Activated CD8-positive, alpha-beta memory T cell treated with anti-CD3 and anti-CD28 coated beads, Interleukin-2, amount 10 ng/mL, durations not matched to agents 7 days and 5 days (primary cell): ENCODE results near the gene RCBTB1. TPM values are rescaled to one million over a fixed set of nuclear protein-coding genes. Genes with fewer than 3 reads are reported as not detected.

Experiments
- ATAC-seq: fragments of 150-1000 bp; cut with Tn5 transposase; one replicate; pipeline ENCODE4 v1.10.0; 2021; ENCODE audit warnings: moderate library complexity
- CTCF ChIA-PET: fragments of 350-600 bp; sonication (Branson Sonifier 250); formaldehyde crosslinking; loops from one replicate; lab custom pipeline; 2021; ENCODE audit warnings: antibody characterized with exemption; lab: Charles Lee
- DNase-seq: peaks from one replicate; pipeline ENCODE4 v3.0.0-alpha.2; 2020
- H3K27ac Mint-ChIP-seq: one replicate; pipeline ENCODE4 v1.8.0; 2021; ENCODE audit warnings: mild to moderate bottlenecking, mixed read lengths
- H3K27me3 Mint-ChIP-seq: one replicate; pipeline ENCODE4 v1.8.0; 2021; ENCODE audit warnings: mixed read lengths
- H3K36me3 Mint-ChIP-seq: one replicate; pipeline ENCODE4 v1.8.0; 2021; ENCODE audit warnings: mild to moderate bottlenecking, mixed read lengths
- H3K4me1 Mint-ChIP-seq: one replicate; pipeline ENCODE4 v1.8.0; 2021; ENCODE audit warnings: mixed read lengths
- H3K4me3 Mint-ChIP-seq: one replicate; pipeline ENCODE4 v1.8.0; 2021; ENCODE audit warnings: mild to moderate bottlenecking, moderate library complexity, mixed read lengths
- H3K9me3 Mint-ChIP-seq: one replicate; pipeline ENCODE4 v1.8.0; 2022; ENCODE audit warnings: low read depth, mixed read lengths
- total RNA-seq, 2 experiments: library from RNA; stranded (reverse); gene quantifications; one replicate each; pipeline ENCODE4 v1.2.3, GENCODE V29; 2021

Gene RCBTB1
- total RNA-seq, 2 experiments from 2014 or later: 18.1 to 20.9 TPM

GRCh38 chr13:49539746-49540145 is 45.6 kb downstream of the RCBTB1 start:
- peak overlapping the region; percentile 83 for H3K27ac Mint-ChIP-seq
- CTCF ChIA-PET: interaction anchor here (0.8 to 1.6 kb wide), 4 partner anchors 13 to 238 kb away, joined by 3 to 5 read pairs (median 3); no protein-coding TSS in a partner anchor
- H3K27me3 Mint-ChIP-seq: no peaks in the 10 kb centered on the region
- no peak for ATAC-seq
- H3K36me3 Mint-ChIP-seq: peaks cover 18% of the 10 kb centered on the region
- peaks cover 19% of the 10 kb centered on the region for H3K4me1 Mint-ChIP-seq
- no peak overlapping the region for H3K4me3 Mint-ChIP-seq
- no peak for DNase-seq
- H3K9me3 Mint-ChIP-seq: no peaks in the 10 kb centered on the region

GRCh38 chr13:49539313-49539712 is 46.0 kb downstream of the RCBTB1 start:
- no peaks in the 10 kb centered on the region for H3K27me3 Mint-ChIP-seq
- no peaks in the 10 kb centered on the region for H3K9me3 Mint-ChIP-seq
- DNase-seq (no peak), ATAC-seq (no peak)
- no peak overlapping the region for H3K4me3 Mint-ChIP-seq
- CTCF ChIA-PET: interaction anchor here (0.8 to 1.6 kb wide), 3 partner anchors 13 to 238 kb away, joined by 3 to 5 read pairs (median 3); no protein-coding TSS in a partner anchor
- peaks cover 19% of the 10 kb centered on the region for H3K4me1 Mint-ChIP-seq
- peak overlapping the region; percentile 2 for H3K27ac Mint-ChIP-seq
- peaks cover 20% of the 10 kb centered on the region for H3K36me3 Mint-ChIP-seq

GRCh38 chr13:49538404-49538803 is 47.0 kb downstream of the RCBTB1 start:
- peaks cover 22% of the 10 kb centered on the region for H3K4me1 Mint-ChIP-seq
- ATAC-seq: no peak

GRCh38 chr13:49536144-49536873 is 49.0 kb downstream of the RCBTB1 start:
- Mint-ChIP-seq H3K4me1 (peaks cover 30% of the 10 kb centered on the region), H3K36me3 (peaks cover 34% of the 10 kb centered on the region)
- no peak for ATAC-seq

More at GRCh38 chr13:49538404-49538803, 47.0 kb downstream of the RCBTB1 start:
- no peak for DNase-seq
- peaks cover 28% of the 10 kb centered on the region for H3K36me3 Mint-ChIP-seq
- H3K27ac Mint-ChIP-seq: no peak overlapping the region
- H3K9me3 Mint-ChIP-seq: no peaks in the 10 kb centered on the region
- no peak overlapping the region for H3K4me3 Mint-ChIP-seq
- H3K27me3 Mint-ChIP-seq: no peaks in the 10 kb centered on the region
- CTCF ChIA-PET: interaction anchor here (1.2 kb wide), 1 partner anchor 13 kb away, joined by 3 read pairs; no protein-coding TSS in a partner anchor

DNA sequence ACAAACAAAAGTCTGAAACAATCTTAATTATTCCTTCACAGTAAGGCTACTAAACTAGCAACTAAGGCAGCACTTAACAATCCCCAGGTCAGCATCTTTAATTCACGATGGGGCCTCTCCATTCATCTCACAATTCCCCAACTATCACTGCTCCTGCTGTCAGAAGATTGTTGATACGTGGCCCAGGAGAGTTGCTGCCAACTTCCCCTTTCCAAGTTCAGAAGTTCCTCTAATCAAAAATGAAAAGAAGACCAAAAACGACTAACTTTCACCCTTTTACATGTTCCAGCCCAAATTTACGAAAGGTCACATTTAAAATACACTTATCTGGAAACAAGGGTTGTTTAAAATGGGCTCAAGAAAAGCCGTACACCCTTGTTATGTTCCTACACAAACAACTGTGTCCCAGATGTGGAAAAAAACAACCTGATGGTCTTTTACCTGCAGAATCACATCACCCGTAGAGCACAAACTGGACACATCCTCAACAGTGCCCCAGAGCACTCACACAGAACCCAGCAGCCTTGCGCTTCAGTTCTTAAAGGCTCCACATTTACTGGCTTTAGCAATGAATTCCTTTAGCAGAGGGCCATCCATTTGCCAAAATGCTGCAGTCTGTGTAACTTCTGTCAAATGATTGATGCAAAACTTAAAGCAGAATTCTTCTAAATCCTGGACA is 51.6 kb downstream of the RCBTB1 start:
- ATAC-seq (no peak), DNase-seq (no peak)
- H3K9me3 Mint-ChIP-seq: no peaks in the 10 kb centered on the region
- CTCF ChIA-PET: no interaction called here
- peaks cover 42% of the 10 kb centered on the region for H3K36me3 Mint-ChIP-seq
- peaks cover 13% of the 10 kb centered on the region for H3K4me1 Mint-ChIP-seq
- no peak overlapping the region for H3K27ac Mint-ChIP-seq
- H3K4me3 Mint-ChIP-seq: no peak overlapping the region
- H3K27me3 Mint-ChIP-seq: no peaks in the 10 kb centered on the region

More at GRCh38 chr13:49536144-49536873, 49.0 kb downstream of the RCBTB1 start:
- Mint-ChIP-seq H3K27me3 (no peaks in the 10 kb centered on the region), H3K4me3 (no peak overlapping the region), H3K27ac (no peak overlapping the region), H3K9me3 (no peaks in the 10 kb centered on the region)
- CTCF ChIA-PET: no interaction called here
- no peak for DNase-seq

DNA sequence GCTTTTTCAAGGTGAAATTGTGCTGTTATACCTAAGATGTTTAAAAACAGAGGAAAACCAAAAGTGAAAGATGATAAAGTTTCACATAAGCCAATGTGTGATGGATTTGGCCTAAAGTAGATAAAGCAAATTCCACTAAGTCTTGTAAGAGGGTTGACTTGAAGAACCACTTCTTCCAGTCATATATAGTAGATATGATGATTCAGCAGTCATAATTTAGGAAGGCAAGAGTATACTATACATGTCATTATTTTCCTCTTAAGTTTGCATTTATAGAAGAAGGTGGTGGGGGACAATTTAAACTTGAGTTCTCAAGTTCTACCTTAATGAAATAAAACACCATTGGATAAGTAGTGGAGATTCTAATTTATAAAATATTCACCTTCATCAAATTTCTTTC is 52.3 kb downstream of the RCBTB1 start:
- H3K27me3 Mint-ChIP-seq: no peaks in the 10 kb centered on the region
- CTCF ChIA-PET: interaction anchor here (1.0 kb wide), 1 partner anchor 11 kb away, joined by 3 read pairs; no protein-coding TSS in a partner anchor
- peaks cover 13% of the 10 kb centered on the region for H3K4me1 Mint-ChIP-seq
- H3K36me3 Mint-ChIP-seq: peaks cover 48% of the 10 kb centered on the region
- ATAC-seq: peak; percentile 30
- no peak overlapping the region for H3K4me3 Mint-ChIP-seq
- H3K27ac Mint-ChIP-seq: no peak overlapping the region
- DNase-seq: no peak
- no peaks in the 10 kb centered on the region for H3K9me3 Mint-ChIP-seq

DNA sequence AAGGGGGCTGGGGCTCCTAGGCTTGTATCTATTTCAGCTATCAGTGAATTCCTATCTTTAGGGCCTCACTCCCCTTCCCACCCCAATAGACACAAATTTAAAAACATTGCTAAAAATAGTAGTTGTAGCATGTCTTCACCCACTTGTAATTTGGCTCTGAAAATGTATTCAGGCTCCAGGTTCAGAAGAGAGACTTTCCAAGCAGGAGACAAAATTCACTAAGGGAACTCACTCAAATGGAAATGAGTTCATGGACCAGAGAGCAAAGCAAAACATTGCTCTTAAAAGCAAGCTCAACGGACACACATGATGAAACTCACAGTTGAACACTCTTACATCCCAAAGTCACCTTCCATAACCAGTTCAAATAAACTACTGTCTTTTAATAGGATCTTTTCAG is 52.8 kb downstream of the RCBTB1 start:
- peaks cover 48% of the 10 kb centered on the region for H3K36me3 Mint-ChIP-seq
- H3K27me3 Mint-ChIP-seq: no peaks in the 10 kb centered on the region
- CTCF ChIA-PET: interaction anchor here (1.0 kb wide), 1 partner anchor 10 kb away, joined by 3 read pairs; no protein-coding TSS in a partner anchor
- no peak overlapping the region for H3K4me3 Mint-ChIP-seq
- peaks cover 13% of the 10 kb centered on the region for H3K4me1 Mint-ChIP-seq
- ATAC-seq (no peak), DNase-seq (no peak)
- H3K9me3 Mint-ChIP-seq: no peaks in the 10 kb centered on the region
- no peak overlapping the region for H3K27ac Mint-ChIP-seq

GRCh38 chr13:49530457-49530856 is 54.9 kb downstream of the RCBTB1 start:
- Mint-ChIP-seq H3K4me3 (no peak overlapping the region), H3K27ac (no peak overlapping the region), H3K4me1 (peaks cover 15% of the 10 kb centered on the region), H3K27me3 (no peaks in the 10 kb centered on the region), H3K36me3 (peaks cover 55% of the 10 kb centered on the region), H3K9me3 (no peaks in the 10 kb centered on the region)
- CTCF ChIA-PET: no interaction called here
- ATAC-seq (no peak), DNase-seq (no peak)

DNA sequence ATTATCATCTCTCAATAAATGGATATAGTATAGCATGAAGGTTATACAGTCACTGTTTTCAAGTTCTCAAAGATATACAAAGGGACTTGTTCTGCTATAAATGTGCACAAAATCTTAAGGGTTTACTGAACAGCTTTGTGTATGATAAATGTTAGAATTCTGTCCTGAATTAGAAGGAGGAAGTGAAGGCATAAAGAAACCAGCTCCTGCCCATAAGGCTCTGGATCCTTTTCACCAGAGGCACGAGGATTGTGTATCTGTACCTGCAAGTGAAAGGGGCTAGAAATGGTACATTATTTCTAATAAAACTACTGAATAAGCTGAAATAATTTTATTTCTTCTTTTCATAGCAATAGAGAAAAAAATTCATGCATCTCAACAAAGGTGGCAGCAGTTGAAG is 57.2 kb downstream of the RCBTB1 start:
- peaks cover 18% of the 10 kb centered on the region for H3K4me1 Mint-ChIP-seq
- CTCF ChIA-PET: no interaction called here
- no peaks in the 10 kb centered on the region for H3K27me3 Mint-ChIP-seq
- ATAC-seq: no peak
- DNase-seq: no peak
- H3K27ac Mint-ChIP-seq: no peak overlapping the region
- H3K36me3 Mint-ChIP-seq: peaks cover 53% of the 10 kb centered on the region
- no peaks in the 10 kb centered on the region for H3K9me3 Mint-ChIP-seq
- no peak overlapping the region for H3K4me3 Mint-ChIP-seq

GRCh38 chr13:49527123-49527522 is 58.2 kb downstream of the RCBTB1 start:
- CTCF ChIA-PET: no interaction called here
- DNase-seq (no peak), ATAC-seq (no peak)
- peaks cover 10% of the 10 kb centered on the region for H3K4me1 Mint-ChIP-seq
- H3K36me3 Mint-ChIP-seq: peaks cover 48% of the 10 kb centered on the region
- no peaks in the 10 kb centered on the region for H3K9me3 Mint-ChIP-seq
- no peaks in the 10 kb centered on the region for H3K27me3 Mint-ChIP-seq
- no peak overlapping the region for H3K4me3 Mint-ChIP-seq
- peak overlapping the region; percentile 27 for H3K27ac Mint-ChIP-seq

- peaks cover 8% of the 10 kb centered on the region for H3K4me1 Mint-ChIP-seq
- DNase-seq: no peak
- CTCF ChIA-PET: interaction anchor here (1.0 to 1.2 kb wide), 2 partner anchors 13 to 82 kb away, joined by 3 read pairs; no protein-coding TSS in a partner anchor
- H3K27me3 Mint-ChIP-seq: no peaks in the 10 kb centered on the region
- H3K4me3 Mint-ChIP-seq: no peak overlapping the region
- no peaks in the 10 kb centered on the region for H3K9me3 Mint-ChIP-seq
- no peak overlapping the region for H3K27ac Mint-ChIP-seq
- peak; percentile 16 for ATAC-seq
- peaks cover 50% of the 10 kb centered on the region for H3K36me3 Mint-ChIP-seq
Measured at GRCh38 chr13:49524740-49525501, 60.4 kb downstream of the RCBTB1 start.

DNA sequence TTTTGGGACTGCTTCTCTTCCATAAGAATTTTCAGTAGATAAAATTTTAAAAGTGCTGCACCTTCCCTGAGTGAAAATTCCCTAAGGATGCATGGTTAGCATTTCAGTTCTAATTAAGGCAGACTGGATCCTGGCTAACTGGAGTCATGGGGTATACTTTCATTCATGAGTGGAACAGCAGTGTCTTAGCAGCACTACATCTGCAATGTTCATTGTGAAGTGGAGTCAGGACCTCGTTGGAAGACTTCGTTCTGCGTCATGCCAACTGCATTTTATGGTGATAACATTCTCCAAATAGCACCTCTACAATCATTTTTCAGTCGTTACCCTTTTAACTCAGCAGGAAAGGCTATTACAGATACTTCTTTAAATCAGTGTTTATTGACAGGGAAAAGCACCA is 64.1 kb downstream of the RCBTB1 start:
- no peak overlapping the region for H3K4me3 Mint-ChIP-seq
- H3K9me3 Mint-ChIP-seq: no peaks in the 10 kb centered on the region
- CTCF ChIA-PET: no interaction called here
- no peak overlapping the region for H3K27ac Mint-ChIP-seq
- ATAC-seq: no peak
- peaks cover 8% of the 10 kb centered on the region for H3K4me1 Mint-ChIP-seq
- peaks cover 46% of the 10 kb centered on the region for H3K36me3 Mint-ChIP-seq
- H3K27me3 Mint-ChIP-seq: no peaks in the 10 kb centered on the region
- DNase-seq: no peak

DNA sequence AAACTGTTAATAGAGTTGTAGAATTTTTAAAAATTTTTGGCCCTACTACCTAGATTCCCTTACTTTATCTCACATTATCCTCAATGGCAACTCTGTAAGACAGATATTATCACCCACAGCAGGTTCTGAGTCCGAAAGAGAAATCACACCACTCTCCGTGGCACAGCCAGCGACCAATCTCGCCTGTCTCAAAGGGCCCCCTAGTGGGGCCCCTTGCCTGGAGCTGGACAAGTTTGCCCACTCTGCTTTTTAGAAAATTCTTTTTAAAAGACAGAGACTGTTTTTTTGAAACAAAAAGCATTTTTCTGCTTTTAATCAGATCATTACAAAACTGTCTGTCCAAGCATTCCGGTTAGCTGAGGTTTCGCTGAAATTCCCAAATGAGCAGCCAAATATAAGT is 67.9 kb downstream of the RCBTB1 start:
- Mint-ChIP-seq H3K4me1 (no peaks in the 10 kb centered on the region), H3K9me3 (no peaks in the 10 kb centered on the region), H3K36me3 (peaks cover 60% of the 10 kb centered on the region), H3K27ac (no peak overlapping the region), H3K27me3 (no peaks in the 10 kb centered on the region), H3K4me3 (no peak overlapping the region)
- DNase-seq (no peak), ATAC-seq (no peak)
- CTCF ChIA-PET: no interaction called here
